ENCODE data around the gene KLHL29. TPM values are rescaled to one million over a fixed set of nuclear protein-coding genes. Genes with fewer than 3 reads are reported as not detected.
A peak's percentile ranks its signal among the peaks of the same experiment; 100 is the strongest.

The KLHL29 gene
- total and polyA plus RNA-seq, 8 donors: 0.91 to 6.6 (median 2.6) TPM

GRCh38 chr2:23593752-23594459, 208.9 kb downstream of the KLHL29 start:
- H3K27me3 ChIP-seq: no peaks in the 10 kb centered on the region
- H3K4me3 ChIP-seq: no peak overlapping the region
- intact Hi-C loops (cut with DNase I): no loop called here
- H3K36me3 ChIP-seq: no peaks in the 10 kb centered on the region
- FAIRE-seq (no peak), ATAC-seq (peak in 1 of 4 donors; percentile 16), DNase-seq (peak in 1 of 6 donors; percentile 41)
- 60% methylated on average over 20 to 21 of the region's 21 CpGs for WGBS, 2 donors
- H3K4me1 ChIP-seq: no peaks in the 10 kb centered on the region
- no peak overlapping the region for H3K27ac ChIP-seq
- H3K9me3 ChIP-seq: no peaks in the 10 kb centered on the region
- TF ChIP-seq CTCF (IDR thresholded peaks at IDR 0.05): no peak

GRCh38 chr2:23594460-23594825, 209.5 kb downstream of the KLHL29 start:
- H3K36me3 ChIP-seq: no peaks in the 10 kb centered on the region
- ATAC-seq (no peak), DNase-seq (no peak), FAIRE-seq (no peak)
- no peak overlapping the region for H3K27ac ChIP-seq
- no peaks in the 10 kb centered on the region for H3K4me1 ChIP-seq
- no peak for TF ChIP-seq CTCF (IDR thresholded peaks at IDR 0.05)
- no peaks in the 10 kb centered on the region for H3K9me3 ChIP-seq
- H3K27me3 ChIP-seq: no peaks in the 10 kb centered on the region
- intact Hi-C loops (cut with DNase I): no loop called here
- H3K4me3 ChIP-seq: no peak overlapping the region
- WGBS, 2 donors: 47 to 52% methylated on average over 3 of the region's 3 CpGs

- no peak for TF ChIP-seq CTCF (IDR thresholded peaks at IDR 0.05)
- no peaks in the 10 kb centered on the region for H3K27me3 ChIP-seq
- H3K36me3 ChIP-seq: no peaks in the 10 kb centered on the region
- ATAC-seq: no peak
- H3K4me3 ChIP-seq: no peak overlapping the region
- DNase-seq: no peak
- no peaks in the 10 kb centered on the region for H3K9me3 ChIP-seq
- WGBS, 2 donors: 71 to 78% methylated on average over 7 of the region's 7 CpGs
- intact Hi-C loops (cut with DNase I): no loop called here
- FAIRE-seq: no peak
- H3K27ac ChIP-seq: no peak overlapping the region
- H3K4me1 ChIP-seq: no peaks in the 10 kb centered on the region
Measured at GRCh38 chr2:23595021-23595420, 210.0 kb downstream of the KLHL29 start.

GRCh38 chr2:23595601-23596251, 210.7 kb downstream of the KLHL29 start:
- no peak for TF ChIP-seq CTCF (IDR thresholded peaks at IDR 0.05)
- Histone ChIP-seq H3K4me3 (no peak overlapping the region), H3K27ac (no peak overlapping the region), H3K36me3 (no peaks in the 10 kb centered on the region), H3K4me1 (no peaks in the 10 kb centered on the region), H3K27me3 (no peaks in the 10 kb centered on the region), H3K9me3 (no peaks in the 10 kb centered on the region)
- 35 to 49% methylated on average over 13 of the region's 13 CpGs for WGBS, 2 donors
- DNase-seq (peak in 4 of 6 donors; percentile 12 to 58 (median 34)), ATAC-seq (peak; percentile 56 to 83 (median 72)), FAIRE-seq (no peak)
- intact Hi-C loops (cut with DNase I): no loop called here

GRCh38 chr2:23596316-23596885, 211.4 kb downstream of the KLHL29 start:
- no peaks in the 10 kb centered on the region for H3K4me1 ChIP-seq
- no peak overlapping the region for H3K27ac ChIP-seq
- DNase-seq (no peak), ATAC-seq (peak in 2 of 4 donors; percentile 17), FAIRE-seq (no peak)
- WGBS, 2 donors: 62 to 75% methylated on average over 16 of the region's 16 CpGs
- no peak overlapping the region for H3K4me3 ChIP-seq
- no peak for TF ChIP-seq CTCF (IDR thresholded peaks at IDR 0.05)
- H3K36me3 ChIP-seq: no peaks in the 10 kb centered on the region
- no peaks in the 10 kb centered on the region for H3K9me3 ChIP-seq
- H3K27me3 ChIP-seq: no peaks in the 10 kb centered on the region
- intact Hi-C loops (cut with DNase I): no loop called here

All from pancreas (tissue), 10 donors.